GM06990 (cell line): ENCODE data around the gene LINC00237.
A peak's percentile ranks its signal among the peaks of the same experiment; 100 is the strongest.

Experiments
- DNase-seq: peaks from one replicate; pipeline ENCODE4 v3.0.0-alpha.2; 2011; ENCODE audit not compliant: insufficient read length; ENCODE audit errors: extremely low read depth
- H3K27me3 ChIP-seq: replicated peaks from 2 replicates; pipeline ENCODE4 v1.6.0; 2011; ENCODE audit warnings: low read length; ENCODE audit not compliant: control insufficient read depth, insufficient read depth
- H3K36me3 ChIP-seq: 2 replicates; pipeline ENCODE4 v1.5.1; 2011; ENCODE audit warnings: low read length; ENCODE audit not compliant: control insufficient read depth, insufficient read depth
- H3K4me3 ChIP-seq: replicated peaks from 2 replicates; pipeline ENCODE4 v1.5.1; 2011; ENCODE audit warnings: low read depth, mild to moderate bottlenecking, control low read depth, low read length
- CTCF ChIP-seq: IDR thresholded peaks from 2 replicates; pipeline ENCODE4 v1.5.1; 2011; ENCODE audit warnings: low read length, control low read depth, mild to moderate bottlenecking, inconsistent platforms; ENCODE audit not compliant: insufficient read depth, poor library complexity, severe bottlenecking

LINC00237 gene

GRCh38 chr20:21074605-21075336 lies 31.4 kb downstream of the LINC00237 start:
- TF ChIP-seq CTCF = no peak
- Histone ChIP-seq H3K36me3 (no peaks in the 10 kb centered on the region), H3K4me3 (no peak overlapping the region), H3K27me3 (no peaks in the 10 kb centered on the region; the same call in 1 of the 2 replicates)
- DNase-seq = peak; percentile 22

- TF ChIP-seq CTCF = no peak
- Histone ChIP-seq H3K4me3 (no peak overlapping the region), H3K36me3 (no peaks in the 10 kb centered on the region), H3K27me3 (no peaks in the 10 kb centered on the region; the same call in 1 of the 2 replicates)
- no peak for DNase-seq
These were observed 38.9 kb downstream of the LINC00237 start for GRCh38 chr20:21067255-21067654.

- no peak for DNase-seq
- Histone ChIP-seq H3K36me3 (no peaks in the 10 kb centered on the region), H3K4me3 (no peak overlapping the region), H3K27me3 (no peaks in the 10 kb centered on the region)
- TF ChIP-seq CTCF = no peak
These were observed 41.2 kb downstream of the LINC00237 start for GRCh38 chr20:21064924-21065323.

GRCh38 chr20:21063276-21063675 lies 42.9 kb downstream of the LINC00237 start:
- Histone ChIP-seq H3K36me3 (no peaks in the 10 kb centered on the region), H3K4me3 (no peak overlapping the region), H3K27me3 (no peaks in the 10 kb centered on the region)
- no peak for TF ChIP-seq CTCF
- no peak for DNase-seq

GRCh38 chr20:21053002-21053762 lies 53.0 kb downstream of the LINC00237 start:
- Histone ChIP-seq H3K27me3 (no peaks in the 10 kb centered on the region), H3K36me3 (no peaks in the 10 kb centered on the region), H3K4me3 (no peak overlapping the region)
- no peak for DNase-seq
- no peak for TF ChIP-seq CTCF

- Histone ChIP-seq H3K36me3 (no peaks in the 10 kb centered on the region), H3K27me3 (no peaks in the 10 kb centered on the region), H3K4me3 (no peak overlapping the region)
- TF ChIP-seq CTCF = no peak
- no peak for DNase-seq
These were observed 53.5 kb downstream of the LINC00237 start for GRCh38 chr20:21052686-21053001.
